Spinal cord (tissue), 10 donors: ENCODE data around the gene HERPUD2. TPM values are rescaled to one million over a fixed set of nuclear protein-coding genes. Genes with fewer than 3 reads are reported as not detected.
A peak's percentile ranks its signal among the peaks of the same experiment; 100 is the strongest.
"Not testable (repeated sequence)": the region's sequence is repeated elsewhere in the genome, so short reads cannot be mapped to it uniquely, and the experiment has no call there.

Source experiments
- DNase-seq, 6 donors: peaks; one replicate each; pipeline versions ENCODE4 v3.0.0 to v3.0.0-alpha.2; 2013 to 2015; ENCODE audit warnings: low spot score in 6 of 6, low read depth in 4 of 6
- H3K27ac ChIP-seq: one replicate; pipeline ENCODE4 v1.5.1; 2013; ENCODE audit warnings: low read depth, low read length, control low read depth
- H3K27me3 ChIP-seq: one replicate; pipeline ENCODE4 v1.6.1; 2013; ENCODE audit warnings: low read length; ENCODE audit not compliant: control insufficient read depth, insufficient read depth
- H3K36me3 ChIP-seq: one replicate; pipeline ENCODE4 v1.6.1; 2013; ENCODE audit warnings: low read length; ENCODE audit not compliant: control insufficient read depth, insufficient read depth
- H3K4me1 ChIP-seq: one replicate; pipeline ENCODE4 v1.6.1; 2013; ENCODE audit warnings: low read length; ENCODE audit not compliant: control insufficient read depth, insufficient read depth
- H3K4me3 ChIP-seq: one replicate; pipeline ENCODE4 v1.5.1; 2013; ENCODE audit warnings: low read depth, low read length, control low read depth
- H3K9me3 ChIP-seq: one replicate; pipeline ENCODE4 v1.6.1; 2013; ENCODE audit warnings: low read length; ENCODE audit not compliant: control insufficient read depth, insufficient read depth
- WGBS: methylation state at CpG from one replicate; pipeline ENCODE4 v1.1.5; 2013; ENCODE audit warnings: missing lambda C conversion rate; ENCODE audit not compliant: insufficient coverage; 5-methylcytosine and 5-hydroxymethylcytosine counted together
- polyA plus RNA-seq, 2 donors: library from polyadenylated mRNA; unstranded; fragments of 120-200 nt; gene quantifications; one replicate each; pipeline ENCODE4 v1.2.1, GENCODE V29; 2013; ENCODE audit not compliant: insufficient read length in 2 of 2
- total RNA-seq, 2 donors: library from RNA; depleted of rRNA in 1 of 2; stranded (reverse); fragments of 120-200 nt in 1 of 2; fragments of >200 nt in 1 of 2; gene quantifications; one replicate each; pipeline versions ENCODE4 v1.2.3 to v1.2.4, GENCODE V29; 2013 to 2014
- donor health status: healthy.

Gene HERPUD2
- total and polyA plus RNA-seq, 4 donors, result 21.4 to 28.7 (median 23.4) TPM

GRCh38 chr7:35660411-35660810 is 34.5 kb downstream of the HERPUD2 start:
- H3K9me3 ChIP-seq, H3K4me3 ChIP-seq, H3K4me1 ChIP-seq, DNase-seq, H3K36me3 ChIP-seq, H3K27ac ChIP-seq, H3K27me3 ChIP-seq: not testable (repeated sequence)
- WGBS, result 100% methylated on average over 2 of the region's 4 CpGs

- H3K9me3 ChIP-seq, result peaks cover 2% of the 10 kb centered on the region
- no peak overlapping the region for H3K27ac ChIP-seq
- H3K4me3 ChIP-seq, result no peak overlapping the region
- H3K4me1 ChIP-seq, result no peaks in the 10 kb centered on the region
- H3K36me3 ChIP-seq, result no peaks in the 10 kb centered on the region
- H3K27me3 ChIP-seq, result no peaks in the 10 kb centered on the region
- WGBS, result no CpG with 5 or more reads among the region's 1 CpG
- DNase-seq, result no peak
These were observed 36.2 kb downstream of the HERPUD2 start for GRCh38 chr7:35658606-35659201.

- peaks cover 4% of the 10 kb centered on the region for H3K9me3 ChIP-seq
- no peak overlapping the region for H3K4me3 ChIP-seq
- DNase-seq, result no peak
- peaks cover 3% of the 10 kb centered on the region for H3K36me3 ChIP-seq
- no peak overlapping the region for H3K27ac ChIP-seq
- no peaks in the 10 kb centered on the region for H3K4me1 ChIP-seq
- WGBS, result 100% methylated on average over 1 of the region's 2 CpGs
- no peaks in the 10 kb centered on the region for H3K27me3 ChIP-seq
These were observed 37.8 kb downstream of the HERPUD2 start for GRCh38 chr7:35657125-35657524.

GRCh38 chr7:35654558-35654957 is 40.4 kb downstream of the HERPUD2 start:
- peaks cover 12% of the 10 kb centered on the region for H3K36me3 ChIP-seq
- H3K4me3 ChIP-seq, H3K9me3 ChIP-seq, DNase-seq, H3K27me3 ChIP-seq, H3K4me1 ChIP-seq, H3K27ac ChIP-seq: not testable (repeated sequence)
- WGBS, result 100% methylated on average over 1 of the region's 3 CpGs

GRCh38 chr7:35652124-35652523 is 42.8 kb downstream of the HERPUD2 start:
- Histone ChIP-seq H3K27me3 (no peaks in the 10 kb centered on the region), H3K27ac (no peak overlapping the region), H3K4me1 (no peaks in the 10 kb centered on the region), H3K4me3 (no peak overlapping the region), H3K36me3 (peaks cover 12% of the 10 kb centered on the region), H3K9me3 (peaks cover 3% of the 10 kb centered on the region)
- WGBS, result 90% methylated on average over 3 of the region's 5 CpGs
- DNase-seq, result no peak

GRCh38 chr7:35650751-35651150 is 44.2 kb downstream of the HERPUD2 start:
- 98% methylated on average over 4 of the region's 4 CpGs for WGBS
- peaks cover 2% of the 10 kb centered on the region for H3K9me3 ChIP-seq
- DNase-seq, result no peak

GRCh38 chr7:35649711-35650110 is 45.2 kb downstream of the HERPUD2 start:
- Histone ChIP-seq H3K4me1 (no peaks in the 10 kb centered on the region), H3K4me3 (no peak overlapping the region), H3K9me3 (peaks cover 2% of the 10 kb centered on the region), H3K27ac (no peak overlapping the region), H3K27me3 (no peaks in the 10 kb centered on the region), H3K36me3 (peaks cover 12% of the 10 kb centered on the region)
- no CpG with 5 or more reads among the region's 3 CpGs for WGBS
- DNase-seq, result no peak

More at GRCh38 chr7:35650751-35651150, 44.2 kb downstream of the HERPUD2 start:
- no peak overlapping the region for H3K27ac ChIP-seq
- no peaks in the 10 kb centered on the region for H3K4me1 ChIP-seq
- no peak overlapping the region for H3K4me3 ChIP-seq
- peaks cover 12% of the 10 kb centered on the region for H3K36me3 ChIP-seq
- no peaks in the 10 kb centered on the region for H3K27me3 ChIP-seq

GRCh38 chr7:35648367-35648766 is 46.6 kb downstream of the HERPUD2 start:
- Histone ChIP-seq H3K4me3 (no peak overlapping the region), H3K4me1 (no peaks in the 10 kb centered on the region), H3K9me3 (peaks cover 2% of the 10 kb centered on the region), H3K27ac (no peak overlapping the region), H3K27me3 (no peaks in the 10 kb centered on the region), H3K36me3 (peaks cover 12% of the 10 kb centered on the region)
- WGBS, result 47% methylated on average over 2 of the region's 3 CpGs
- no peak for DNase-seq

GRCh38 chr7:35647171-35647574 is 47.8 kb downstream of the HERPUD2 start:
- Histone ChIP-seq H3K27ac (peak overlapping the region; percentile 40), H3K36me3 (peaks cover 9% of the 10 kb centered on the region), H3K4me1 (no peaks in the 10 kb centered on the region), H3K27me3 (no peaks in the 10 kb centered on the region), H3K9me3 (no peaks in the 10 kb centered on the region), H3K4me3 (no peak overlapping the region)
- 13% methylated on average over 3 of the region's 4 CpGs for WGBS
- peak in 2 of 6 donors; percentile 24 to 33 for DNase-seq

- Histone ChIP-seq H3K4me1 (no peaks in the 10 kb centered on the region), H3K9me3 (no peaks in the 10 kb centered on the region), H3K27ac (peak overlapping the region; percentile 40), H3K36me3 (peaks cover 9% of the 10 kb centered on the region), H3K4me3 (no peak overlapping the region), H3K27me3 (no peaks in the 10 kb centered on the region)
- DNase-seq, result peak in 2 of 6 donors; percentile 20 to 22
- WGBS, result no CpG with 5 or more reads among the region's 3 CpGs
These were observed 48.5 kb downstream of the HERPUD2 start for GRCh38 chr7:35646289-35647023.
